ENCODE measurements around the gene ARMC3.
A peak's percentile ranks its signal among the peaks of the same experiment; 100 is the strongest.
"Not testable (repeated sequence)": the region's sequence is repeated elsewhere in the genome, so short reads cannot be mapped to it uniquely, and the experiment has no call there.

Gene ARMC3, protein sequence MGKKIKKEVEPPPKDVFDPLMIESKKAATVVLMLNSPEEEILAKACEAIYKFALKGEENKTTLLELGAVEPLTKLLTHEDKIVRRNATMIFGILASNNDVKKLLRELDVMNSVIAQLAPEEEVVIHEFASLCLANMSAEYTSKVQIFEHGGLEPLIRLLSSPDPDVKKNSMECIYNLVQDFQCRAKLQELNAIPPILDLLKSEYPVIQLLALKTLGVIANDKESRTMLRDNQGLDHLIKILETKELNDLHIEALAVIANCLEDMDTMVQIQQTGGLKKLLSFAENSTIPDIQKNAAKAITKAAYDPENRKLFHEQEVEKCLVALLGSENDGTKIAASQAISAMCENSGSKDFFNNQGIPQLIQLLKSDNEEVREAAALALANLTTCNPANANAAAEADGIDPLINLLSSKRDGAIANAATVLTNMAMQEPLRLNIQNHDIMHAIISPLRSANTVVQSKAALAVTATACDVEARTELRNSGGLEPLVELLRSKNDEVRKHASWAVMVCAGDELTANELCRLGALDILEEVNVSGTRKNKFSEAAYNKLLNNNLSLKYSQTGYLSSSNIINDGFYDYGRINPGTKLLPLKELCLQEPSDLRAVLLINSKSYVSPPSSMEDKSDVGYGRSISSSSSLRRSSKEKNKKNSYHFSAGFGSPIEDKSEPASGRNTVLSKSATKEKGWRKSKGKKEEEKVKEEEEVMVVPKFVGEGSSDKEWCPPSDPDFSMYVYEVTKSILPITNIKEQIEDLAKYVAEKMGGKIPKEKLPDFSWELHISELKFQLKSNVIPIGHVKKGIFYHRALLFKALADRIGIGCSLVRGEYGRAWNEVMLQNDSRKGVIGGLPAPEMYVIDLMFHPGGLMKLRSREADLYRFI

GRCh38 chr10:22927661-22928403 lies at the start of gene ARMC3:
ARMC3 (plus strand) TSS chr10:22928053; CDS start chr10:22931997, 3,944 bp downstream.
- DNase-seq (ENCODE audit: low spot score) = peak; percentile 52

- DNase-seq (ENCODE audit: low spot score) = no peak
Measured at GRCh38 chr10:22891797-22892196, 36.1 kb upstream of the ARMC3 start.

- no peak for DNase-seq (ENCODE audit: low spot score)
Measured at GRCh38 chr10:22893781-22894180, 34.1 kb upstream of the ARMC3 start.

GRCh38 chr10:22894714-22895113 lies 33.1 kb upstream of the ARMC3 start:
- DNase-seq (ENCODE audit: low spot score) = no peak

DNA sequence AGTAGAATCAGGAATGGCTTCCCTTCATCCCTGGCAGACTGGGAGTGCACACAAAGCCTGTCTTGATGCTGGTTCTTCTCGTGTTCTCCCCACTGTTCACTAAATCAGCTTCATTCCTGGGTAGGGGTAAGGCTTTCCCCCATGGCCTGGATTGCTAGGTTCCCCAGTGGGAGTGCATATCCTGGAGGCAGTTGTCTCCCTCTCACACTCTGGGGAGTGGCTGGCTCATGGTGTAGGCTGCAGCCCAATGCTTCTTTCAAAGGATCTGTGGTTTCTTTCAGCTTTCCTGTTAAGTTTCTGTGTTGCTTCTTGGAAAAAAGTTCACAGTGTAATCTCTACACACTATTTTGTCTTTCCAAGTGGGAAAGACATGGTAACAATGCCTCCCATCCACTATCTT lies 32.6 kb upstream of the ARMC3 start:
- no peak for DNase-seq (ENCODE audit: low spot score)

GRCh38 chr10:22897371-22897770 lies 30.5 kb upstream of the ARMC3 start:
- no peak for DNase-seq (ENCODE audit: low spot score)

- DNase-seq (ENCODE audit: low spot score) = no peak
Measured at GRCh38 chr10:22899307-22899706, 28.5 kb upstream of the ARMC3 start.

DNA sequence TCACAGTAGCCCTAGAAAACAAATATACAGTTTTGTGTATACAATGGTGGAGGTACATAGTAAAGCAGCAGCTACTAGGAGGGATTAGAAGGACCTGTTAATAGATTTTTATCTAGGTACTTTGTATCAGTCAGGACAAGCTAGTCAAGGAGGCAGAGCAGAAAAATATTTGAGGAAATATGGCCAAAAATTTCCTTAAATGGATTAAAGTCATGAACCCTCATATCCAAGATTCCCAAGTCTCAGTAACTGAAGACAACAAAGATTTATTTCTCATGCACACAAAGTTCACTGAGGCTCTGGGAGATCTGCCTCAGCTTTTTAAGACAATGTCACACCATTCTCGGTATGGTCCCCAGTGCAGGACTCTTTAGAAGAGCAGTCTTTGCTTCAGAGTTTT lies 28.1 kb upstream of the ARMC3 start:
- DNase-seq (ENCODE audit: low spot score) = no peak

DNA sequence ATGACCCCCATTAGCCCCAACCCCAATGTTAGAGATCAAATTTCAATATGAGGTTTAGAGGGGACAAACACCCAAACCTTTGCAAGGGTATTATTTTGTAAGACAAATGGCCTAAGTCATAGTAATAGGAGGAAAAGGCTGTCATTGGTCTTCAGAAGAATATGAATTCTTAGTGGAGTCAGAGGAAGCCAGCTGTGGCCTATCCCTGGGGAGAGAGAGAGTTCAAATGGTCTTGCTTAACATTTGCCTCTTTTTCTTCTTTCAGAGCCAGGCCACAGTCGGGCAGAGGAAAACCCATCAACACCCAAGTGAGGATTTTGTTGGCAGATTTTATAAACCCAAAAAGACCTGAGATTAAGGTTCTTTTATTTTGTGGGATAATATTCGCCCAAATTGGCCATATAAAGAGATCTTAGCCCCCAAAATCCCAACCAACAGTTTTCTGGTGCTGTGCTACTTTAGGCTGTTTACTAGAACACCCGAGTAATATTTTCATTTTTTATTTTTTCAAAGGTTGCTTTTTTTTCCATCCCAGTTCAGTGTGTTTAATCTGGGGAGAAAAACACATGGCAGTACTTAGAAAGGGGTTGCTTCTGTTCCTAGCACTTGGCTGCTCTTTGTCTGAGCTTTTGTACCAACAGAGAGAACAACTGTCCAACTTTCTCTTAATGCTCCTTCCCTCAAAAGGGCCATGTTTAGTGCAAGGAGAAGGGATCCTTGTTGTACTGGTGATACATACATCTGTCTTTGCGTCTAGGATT lies 26.8 kb upstream of the ARMC3 start:
- no peak for DNase-seq (ENCODE audit: low spot score)

- DNase-seq (ENCODE audit: low spot score) = not testable (repeated sequence)
Measured at GRCh38 chr10:22902147-22902546, 25.7 kb upstream of the ARMC3 start.

DNA sequence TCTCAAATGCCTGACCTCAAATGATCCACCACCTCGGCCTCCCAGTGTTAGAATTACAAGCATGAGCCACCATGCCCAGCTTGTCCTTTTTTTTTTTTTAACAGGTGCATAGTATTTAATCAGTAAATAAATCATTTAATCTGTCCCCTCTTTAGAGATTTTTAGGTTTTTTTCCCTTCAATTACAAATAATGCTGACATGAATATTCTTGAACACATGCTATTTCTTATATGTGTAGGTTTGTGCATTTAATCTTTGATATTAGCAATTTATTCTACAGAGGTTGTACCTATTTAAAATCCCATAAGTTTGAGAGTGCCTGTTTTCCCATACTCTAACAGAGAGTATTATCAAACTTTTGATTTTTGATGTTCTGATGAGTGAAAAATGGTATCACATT lies 24.2 kb upstream of the ARMC3 start:
- DNase-seq (ENCODE audit: low spot score) = no peak

DNA sequence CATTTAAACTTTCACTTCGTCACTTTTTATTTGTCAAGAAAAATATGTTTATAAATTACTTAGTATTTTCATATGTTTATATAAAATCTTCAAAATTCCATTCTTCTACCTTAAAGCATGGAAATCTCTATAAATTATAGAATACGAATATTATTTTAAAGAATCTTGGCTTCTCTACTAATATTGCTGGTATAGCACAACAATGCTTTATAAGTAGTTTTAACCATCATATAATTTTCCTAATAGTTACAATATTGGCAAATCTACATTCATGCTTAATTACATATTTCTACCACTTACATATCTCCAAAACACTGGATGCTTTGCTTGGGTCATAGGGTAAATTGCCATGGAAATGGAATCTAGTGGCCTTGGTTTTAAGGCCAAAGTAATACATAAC lies 21.1 kb upstream of the ARMC3 start:
- no peak for DNase-seq (ENCODE audit: low spot score)

DNA sequence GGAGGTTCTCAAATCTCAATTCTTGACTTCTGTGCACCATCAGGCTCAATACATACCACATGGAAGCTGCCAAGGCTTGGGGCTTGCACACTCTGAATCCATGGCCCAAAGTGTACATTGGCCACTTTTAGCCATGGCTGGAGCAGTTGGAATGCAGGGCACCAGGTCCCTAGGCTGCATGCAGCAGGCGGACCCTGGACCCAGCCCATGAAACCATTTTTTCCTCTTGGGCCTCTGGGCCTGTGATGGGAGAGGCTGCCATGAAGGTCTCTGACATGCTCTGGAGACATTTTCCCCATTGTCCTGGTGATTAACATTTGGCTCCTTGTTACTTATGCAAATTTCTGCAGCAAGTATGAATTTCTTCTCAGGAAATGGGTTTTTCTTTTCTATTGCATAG lies 19.0 kb upstream of the ARMC3 start:
- DNase-seq (ENCODE audit: low spot score) = no peak

GRCh38 chr10:22909673-22910072 lies 18.2 kb upstream of the ARMC3 start:
- not testable (repeated sequence) for DNase-seq (ENCODE audit: low spot score)

GRCh38 chr10:22911067-22911466 lies 16.8 kb upstream of the ARMC3 start:
- DNase-seq (ENCODE audit: low spot score) = no peak

DNA sequence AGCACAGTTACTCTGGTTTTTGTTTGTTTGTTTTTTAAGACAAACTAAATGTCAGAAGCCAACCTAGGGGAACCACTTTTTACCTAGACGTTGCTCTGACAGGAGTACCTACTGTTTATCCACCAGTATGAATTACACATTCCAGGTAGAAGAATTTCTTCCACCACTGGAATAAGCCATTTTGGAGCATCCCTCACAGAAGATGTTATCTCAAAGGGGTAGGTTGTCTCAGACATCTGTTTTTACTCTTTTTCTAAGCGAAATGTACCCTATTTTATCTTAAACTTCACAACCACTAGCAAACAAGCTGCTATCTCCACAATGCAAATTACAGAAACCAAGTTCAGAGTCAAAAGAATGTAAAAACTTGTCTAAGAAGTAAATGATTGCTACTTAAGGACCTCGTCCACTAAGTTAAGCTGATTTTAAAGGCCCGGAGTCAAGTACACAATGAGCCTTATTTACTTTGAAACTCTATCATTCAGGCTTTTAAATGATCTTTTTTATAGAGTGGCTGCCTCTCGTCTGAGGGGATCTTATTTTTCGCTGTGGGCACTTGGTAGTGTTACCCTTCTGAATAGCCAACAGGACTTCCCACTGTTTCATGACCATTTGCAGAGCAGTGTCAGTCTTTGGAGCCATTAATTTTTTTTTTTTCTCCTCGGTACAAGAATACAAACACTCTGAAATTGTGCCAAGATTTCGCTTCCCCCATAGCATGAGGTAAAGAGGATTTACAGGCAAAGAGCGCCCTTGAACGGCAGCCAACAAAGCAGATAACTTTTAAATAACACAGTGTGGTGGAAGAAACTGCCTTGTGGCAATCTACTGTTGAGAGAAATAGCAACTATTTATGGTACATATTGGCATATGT lies 15.7 kb upstream of the ARMC3 start:
- DNase-seq (ENCODE audit: low spot score) = no peak

DNA sequence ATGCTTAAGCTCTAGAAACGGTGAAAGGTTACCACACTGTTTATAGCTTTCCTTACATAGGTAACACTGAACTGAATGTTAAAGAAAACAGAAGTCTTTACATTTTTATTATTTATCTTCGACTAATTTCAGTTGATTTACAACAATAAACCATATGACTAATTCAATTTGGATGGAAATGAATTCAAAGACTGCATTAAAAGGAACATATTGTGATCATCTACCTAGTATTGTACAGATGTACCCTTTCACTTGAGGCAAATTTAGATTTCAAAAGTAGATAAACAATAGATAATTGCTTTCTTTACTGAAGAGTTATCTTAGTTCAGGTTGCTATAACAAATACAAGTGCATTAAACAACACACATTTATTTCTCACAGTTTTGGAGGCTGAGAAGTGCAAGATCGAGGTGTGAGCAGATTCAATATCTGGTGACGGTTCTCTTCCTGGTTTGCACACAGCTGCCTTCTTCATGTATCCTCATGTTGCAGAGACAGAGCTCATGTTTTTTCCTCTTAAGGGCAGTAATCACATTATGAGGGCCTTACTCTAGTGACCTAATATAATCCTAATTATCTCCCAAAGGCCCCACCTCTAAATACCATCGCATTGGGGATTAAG lies 15.0 kb upstream of the ARMC3 start:
- no peak for DNase-seq (ENCODE audit: low spot score)

- DNase-seq (ENCODE audit: low spot score) = no peak
Measured at GRCh38 chr10:22913474-22914092, 14.3 kb upstream of the ARMC3 start.

GRCh38 chr10:22915314-22915713 lies 12.5 kb upstream of the ARMC3 start:
- no peak for DNase-seq (ENCODE audit: low spot score)

DNA sequence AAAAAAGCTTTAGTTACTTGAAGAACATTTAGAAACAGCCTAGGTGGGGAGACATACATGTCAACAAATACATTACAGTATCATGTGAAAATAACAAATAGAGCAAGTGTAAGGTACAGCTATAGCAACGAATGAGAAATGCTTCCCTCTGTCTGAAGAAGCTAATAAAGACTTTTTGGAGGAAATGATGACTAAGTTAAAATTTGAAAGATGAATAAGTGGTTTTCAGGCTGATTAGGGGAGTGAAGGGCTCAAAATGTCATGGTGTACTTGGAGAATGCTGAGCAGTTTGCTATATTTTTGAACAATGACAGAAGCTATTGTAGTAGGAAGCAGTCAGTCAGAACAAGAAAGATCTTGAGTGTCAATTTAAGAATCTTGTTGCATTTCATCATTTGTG lies 2.8 kb upstream of the ARMC3 start:
- no peak for DNase-seq (ENCODE audit: low spot score)

Data from AG08396 (cell line).